ENCODE data around the gene SND1.

SND1 gene

GRCh38 chr7:127845522-127846214 is 193.7 kb downstream of the SND1 start:
- no peak for TF ChIP-seq CTCF (IDR thresholded peaks at IDR 0.05; ENCODE audit: borderline replicate concordance, insufficient read depth, low read depth, low read length)

GRCh38 chr7:127847641-127848040 is 195.6 kb downstream of the SND1 start:
- no peak overlapping the region for H3K4me3 ChIP-seq (ENCODE audit: low read depth, low read length)
- no peak for TF ChIP-seq CTCF (IDR thresholded peaks at IDR 0.05; ENCODE audit: borderline replicate concordance, insufficient read depth, low read depth, low read length)

More at GRCh38 chr7:127845522-127846214, 193.7 kb downstream of the SND1 start:
- no peak overlapping the region for H3K4me3 ChIP-seq (ENCODE audit: low read depth, low read length)

GRCh38 chr7:127848241-127848640 is 196.2 kb downstream of the SND1 start:
- H3K4me3 ChIP-seq (ENCODE audit: low read depth, low read length): no peak overlapping the region
- TF ChIP-seq CTCF (IDR thresholded peaks at IDR 0.05; ENCODE audit: borderline replicate concordance, insufficient read depth, low read depth, low read length): no peak

- H3K4me3 ChIP-seq (ENCODE audit: low read depth, low read length): no peak overlapping the region
- TF ChIP-seq CTCF (IDR thresholded peaks at IDR 0.05; ENCODE audit: borderline replicate concordance, insufficient read depth, low read depth, low read length): no peak
Measured at GRCh38 chr7:127850195-127850594, 198.2 kb downstream of the SND1 start.

- no peak for TF ChIP-seq CTCF (IDR thresholded peaks at IDR 0.05; ENCODE audit: borderline replicate concordance, insufficient read depth, low read depth, low read length)
- no peak overlapping the region for H3K4me3 ChIP-seq (ENCODE audit: low read depth, low read length)
Measured at GRCh38 chr7:127854383-127854782, 202.4 kb downstream of the SND1 start.

GRCh38 chr7:127857464-127857841 is 205.5 kb downstream of the SND1 start:
- TF ChIP-seq CTCF (IDR thresholded peaks at IDR 0.05; ENCODE audit: borderline replicate concordance, insufficient read depth, low read depth, low read length): no peak
- no peak overlapping the region for H3K4me3 ChIP-seq (ENCODE audit: low read depth, low read length)

All from GM12875 (cell line).